H9 (cell line): ENCODE measurements around the gene SOX18. TPM values are rescaled to one million over a fixed set of nuclear protein-coding genes. Genes with fewer than 3 reads are reported as not detected.
A peak's percentile ranks its signal among the peaks of the same experiment; 100 is the strongest.

Experiments used
- DNase-seq: peaks from one replicate; pipeline ENCODE4 v3.0.0-alpha.2; 2017
- H2AFZ ChIP-seq: one replicate; pipeline ENCODE4 v1.6.1; 2013; ENCODE audit warnings: mild to moderate bottlenecking, low read length, control low read depth, moderate library complexity
- H2AK5ac ChIP-seq: 2 replicates; pipeline ENCODE4 v1.6.1; 2013; ENCODE audit warnings: low read length, control low read depth, mixed read lengths; ENCODE audit not compliant: insufficient read length
- H2BK120ac ChIP-seq: one replicate; pipeline ENCODE4 v1.6.1; 2013; ENCODE audit warnings: low read depth, mild to moderate bottlenecking, low read length, control low read depth, inconsistent platforms; ENCODE audit not compliant: poor library complexity, severe bottlenecking
- H2BK12ac ChIP-seq: 2 replicates; pipeline ENCODE4 v1.6.1; 2013; ENCODE audit warnings: low read length, control low read depth, mixed read lengths, low read depth; ENCODE audit not compliant: insufficient read length
- H2BK15ac ChIP-seq: 2 replicates; pipeline ENCODE4 v1.6.1; 2013; ENCODE audit warnings: low read depth, low read length, control low read depth
- H2BK20ac ChIP-seq: one replicate; pipeline ENCODE4 v1.6.1; 2013; ENCODE audit warnings: low read depth, mild to moderate bottlenecking, low read length, control low read depth, inconsistent platforms; ENCODE audit not compliant: poor library complexity, severe bottlenecking
- H2BK5ac ChIP-seq: 2 replicates; pipeline ENCODE4 v1.6.1; 2013; ENCODE audit warnings: low read length, control low read depth, mixed read lengths; ENCODE audit not compliant: insufficient read length
- H3K14ac ChIP-seq: 2 replicates; pipeline ENCODE4 v1.6.1; 2013; ENCODE audit warnings: low read length, control low read depth; ENCODE audit not compliant: insufficient read depth
- H3K18ac ChIP-seq: 2 replicates; pipeline ENCODE4 v1.6.1; 2013; ENCODE audit warnings: low read depth, mild to moderate bottlenecking, mixed read lengths, low read length, control low read depth; ENCODE audit not compliant: insufficient read length
- H3K23ac ChIP-seq: 2 replicates; pipeline ENCODE4 v1.6.1; 2013; ENCODE audit warnings: low read length, control low read depth, mixed read lengths, low read depth; ENCODE audit not compliant: insufficient read length
- H3K23me2 ChIP-seq: 2 replicates; pipeline ENCODE4 v1.6.1; 2013; ENCODE audit warnings: low read depth, mild to moderate bottlenecking, mixed read lengths, low read length, control low read depth; ENCODE audit not compliant: insufficient read length, poor library complexity, severe bottlenecking
- H3K27ac ChIP-seq: 2 replicates; pipeline ENCODE4 v1.5.1; 2013; ENCODE audit warnings: low read length, control low read depth, mixed read lengths, low read depth; ENCODE audit not compliant: insufficient read length
- H3K27me3 ChIP-seq: 2 replicates; pipeline ENCODE4 v1.6.1; 2013; ENCODE audit warnings: low read length, control low read depth, inconsistent platforms; ENCODE audit not compliant: insufficient read depth
- H3K4ac ChIP-seq: 2 replicates; pipeline ENCODE4 v1.6.1; 2013; ENCODE audit warnings: low read depth, mild to moderate bottlenecking, control low read depth, inconsistent platforms, low read length, moderate library complexity
- H3K4me1 ChIP-seq: 2 replicates; pipeline ENCODE4 v1.6.1; 2013; ENCODE audit warnings: low read length, control low read depth, inconsistent platforms; ENCODE audit not compliant: insufficient read depth
- H3K4me2 ChIP-seq: 2 replicates; pipeline ENCODE4 v1.6.1; 2013; ENCODE audit warnings: low read length, control low read depth, mixed read lengths; ENCODE audit not compliant: insufficient read length, insufficient read depth
- H3K56ac ChIP-seq: 2 replicates; pipeline ENCODE4 v1.6.1; 2013; ENCODE audit warnings: low read depth, mild to moderate bottlenecking, mixed read lengths, low read length, control low read depth; ENCODE audit not compliant: insufficient read length
- H3K79me1 ChIP-seq: 2 replicates; pipeline ENCODE4 v1.6.1; 2013; ENCODE audit warnings: low read depth, mild to moderate bottlenecking, moderate library complexity, low read length, control low read depth, inconsistent platforms; ENCODE audit not compliant: insufficient read depth, poor library complexity, severe bottlenecking
- H3K79me2 ChIP-seq: 2 replicates; pipeline ENCODE4 v1.6.1; 2013; ENCODE audit warnings: low read length, control low read depth, inconsistent platforms; ENCODE audit not compliant: insufficient read depth
- H3K9ac ChIP-seq: 2 replicates; pipeline ENCODE4 v1.6.1; 2013; ENCODE audit warnings: low read length, control low read depth, mixed read lengths; ENCODE audit not compliant: insufficient read length; ENCODE audit errors: extremely low read depth
- H3K9me3 ChIP-seq: one replicate; pipeline ENCODE4 v1.6.1; 2013; ENCODE audit warnings: low read depth, low read length, inconsistent platforms; ENCODE audit not compliant: control insufficient read depth
- H3T11ph ChIP-seq: one replicate; pipeline ENCODE4 v1.6.1; 2013; ENCODE audit warnings: mild to moderate bottlenecking, low read length, control low read depth, inconsistent platforms
- H4K20me1 ChIP-seq: one replicate; pipeline ENCODE4 v1.6.1; 2013; ENCODE audit not compliant: control insufficient read depth, insufficient read length, insufficient read depth
- H4K5ac ChIP-seq: 2 replicates; pipeline ENCODE4 v1.6.1; 2013; ENCODE audit warnings: low read depth, mild to moderate bottlenecking, mixed read lengths, low read length, control low read depth; ENCODE audit not compliant: insufficient read length
- H4K8ac ChIP-seq: replicated peaks from 2 replicates; pipeline ENCODE4 v1.6.1; 2013; ENCODE audit warnings: low read length, control low read depth, mixed read lengths, low read depth; ENCODE audit not compliant: insufficient read length
- H4K91ac ChIP-seq: 2 replicates; pipeline ENCODE4 v1.6.1; 2013; ENCODE audit warnings: low read depth, mild to moderate bottlenecking, moderate library complexity, mixed read lengths, low read length, control low read depth; ENCODE audit not compliant: insufficient read length
- H3K27ac Mint-ChIP-seq, 3 experiments: 2 replicates in 2 of 3; 3 replicates in 1 of 3; pipeline ENCODE4 v1.8.0; 2020 to 2021; ENCODE audit warnings: mixed read lengths in 3 of 3, mild to moderate bottlenecking in 1 of 3, moderate library complexity in 1 of 3
- H3K27me3 Mint-ChIP-seq: 2 replicates; pipeline ENCODE4 v1.8.0; 2021; ENCODE audit warnings: low read depth, mild to moderate bottlenecking, moderate library complexity, mixed read lengths
- H3K36me3 Mint-ChIP-seq, 3 experiments: 2 replicates in 2 of 3; 3 replicates in 1 of 3; pipeline ENCODE4 v1.8.0; 2020 to 2021; ENCODE audit warnings: low read depth in 3 of 3, mixed read lengths in 3 of 3; ENCODE audit not compliant: insufficient read depth in 1 of 3
- H3K4me1 Mint-ChIP-seq, 2 experiments: 2 replicates each; pipeline ENCODE4 v1.8.0; 2020; ENCODE audit warnings: mixed read lengths in 2 of 2
- H3K4me3 Mint-ChIP-seq, 2 experiments: 2 replicates in 1 of 2; 3 replicates in 1 of 2; pipeline ENCODE4 v1.8.0; 2020 to 2021; ENCODE audit warnings: mild to moderate bottlenecking in 2 of 2, mixed read lengths in 2 of 2, moderate library complexity in 1 of 2
- H3K9me3 Mint-ChIP-seq, 2 experiments: 2 replicates in 1 of 2; 3 replicates in 1 of 2; pipeline ENCODE4 v1.8.0; 2020; ENCODE audit warnings: mild to moderate bottlenecking in 2 of 2, mixed read lengths in 2 of 2, moderate library complexity in 1 of 2
- WGBS: extraction: QIAGEN DNeasy Blood & Tissue Kit; methylation state at CpG from one replicate; pipeline ENCODE4 v1.1.7; 2013; ENCODE audit warnings: missing lambda C conversion rate, low lambda C conversion rate, mixed read lengths; ENCODE audit not compliant: insufficient read length; ENCODE audit errors: extremely low coverage; 5-methylcytosine and 5-hydroxymethylcytosine counted together
- total RNA-seq: library from RNA; stranded (reverse); gene quantifications from 2 replicates; pipeline ENCODE4 v1.2.1, GENCODE V29; 2021
- TF ChIP-seq, protein P1 (sequence below): fragments of 200-600 bp; sonication (generic); conservative IDR thresholded peaks from 3 replicates; pipeline ENCODE4 v1.8.0; 2021; ENCODE audit warnings: antibody characterized with exemption, mild to moderate bottlenecking

Gene SOX18
- total RNA-seq, 1 experiment from 2014 or later, result 2.0 TPM

GRCh38 chr20:64025101-64025825 lies 24.2 kb downstream of the SOX18 start:
- H2BK5ac ChIP-seq, result no peak overlapping the region
- no peak for DNase-seq
- no peak overlapping the region for H3K56ac ChIP-seq
- peaks cover 41 to 87% (median 79%) of the 10 kb centered on the region in 3 experiments for H3K36me3 Mint-ChIP-seq
- H3K9ac ChIP-seq, result no peak overlapping the region
- H3K18ac ChIP-seq, result no peak overlapping the region
- no peaks in the 10 kb centered on the region for H3K79me2 ChIP-seq
- H3K4me1 Mint-ChIP-seq, result no peaks in the 10 kb centered on the region
- H2AFZ ChIP-seq, result no peak overlapping the region
- H3K4me3 Mint-ChIP-seq, result no peak overlapping the region
- no peak overlapping the region for H4K91ac ChIP-seq
- H2AK5ac ChIP-seq, result no peak overlapping the region
- no peaks in the 10 kb centered on the region for H3K23me2 ChIP-seq
- no peaks in the 10 kb centered on the region for H3K27me3 ChIP-seq
- no peak overlapping the region for H3K4ac ChIP-seq
- no peak overlapping the region for H4K5ac ChIP-seq
- H3K4me2 ChIP-seq, result no peak overlapping the region
- H2BK12ac ChIP-seq, result no peak overlapping the region
- no peak overlapping the region for H2BK120ac ChIP-seq
- H3K9me3 Mint-ChIP-seq, result no peaks in the 10 kb centered on the region; a peak in 1 of 5 replicates
- no peak overlapping the region for H3T11ph ChIP-seq
- no peak overlapping the region for H2BK20ac ChIP-seq
- no peak overlapping the region for H3K14ac ChIP-seq
- no peaks in the 10 kb centered on the region for H4K20me1 ChIP-seq
- H3K23ac ChIP-seq, result no peak overlapping the region
- H3K27ac Mint-ChIP-seq, result peak overlapping the region in 1 of 3 experiments; percentile 36; a peak in 1 of 7 replicates
- H3K27ac ChIP-seq, result no peak overlapping the region
- H3K27me3 Mint-ChIP-seq, result no peaks in the 10 kb centered on the region
- TF ChIP-seq, protein P1, sequence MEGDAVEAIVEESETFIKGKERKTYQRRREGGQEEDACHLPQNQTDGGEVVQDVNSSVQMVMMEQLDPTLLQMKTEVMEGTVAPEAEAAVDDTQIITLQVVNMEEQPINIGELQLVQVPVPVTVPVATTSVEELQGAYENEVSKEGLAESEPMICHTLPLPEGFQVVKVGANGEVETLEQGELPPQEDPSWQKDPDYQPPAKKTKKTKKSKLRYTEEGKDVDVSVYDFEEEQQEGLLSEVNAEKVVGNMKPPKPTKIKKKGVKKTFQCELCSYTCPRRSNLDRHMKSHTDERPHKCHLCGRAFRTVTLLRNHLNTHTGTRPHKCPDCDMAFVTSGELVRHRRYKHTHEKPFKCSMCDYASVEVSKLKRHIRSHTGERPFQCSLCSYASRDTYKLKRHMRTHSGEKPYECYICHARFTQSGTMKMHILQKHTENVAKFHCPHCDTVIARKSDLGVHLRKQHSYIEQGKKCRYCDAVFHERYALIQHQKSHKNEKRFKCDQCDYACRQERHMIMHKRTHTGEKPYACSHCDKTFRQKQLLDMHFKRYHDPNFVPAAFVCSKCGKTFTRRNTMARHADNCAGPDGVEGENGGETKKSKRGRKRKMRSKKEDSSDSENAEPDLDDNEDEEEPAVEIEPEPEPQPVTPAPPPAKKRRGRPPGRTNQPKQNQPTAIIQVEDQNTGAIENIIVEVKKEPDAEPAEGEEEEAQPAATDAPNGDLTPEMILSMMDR, result no peak
- H4K8ac ChIP-seq, result no peak overlapping the region
- H3K79me1 ChIP-seq, result no peaks in the 10 kb centered on the region
- no CpG with 5 or more reads among the region's 18 CpGs for WGBS
- no peaks in the 10 kb centered on the region for H3K9me3 ChIP-seq
- H2BK15ac ChIP-seq, result no peak overlapping the region
- H3K4me1 ChIP-seq, result no peaks in the 10 kb centered on the region
